Measurements from ENCODE around the gene BIRC6. TPM values are rescaled to one million over a fixed set of nuclear protein-coding genes. Genes with fewer than 3 reads are reported as not detected.
"Not testable (repeated sequence)": the region's sequence is repeated elsewhere in the genome, so short reads cannot be mapped to it uniquely, and the experiment has no call there.

BIRC6 gene
- total and polyA plus RNA-seq, 8 donors: 12.4 to 58.3 (median 46.7) TPM

GRCh38 chr2:32453242-32454062 is 96.6 kb downstream of the BIRC6 start:
- TF ChIP-seq CTCF (IDR thresholded peaks at IDR 0.05): no peak
- DNase-seq (no peak), FAIRE-seq (no peak), ATAC-seq (no peak)
- peaks cover 0 to 18% (median 0%) of the 10 kb centered on the region in 3 donors for H3K36me3 ChIP-seq
- H3K9me3 ChIP-seq: no peaks in the 10 kb centered on the region
- H3K27ac ChIP-seq: no peak overlapping the region
- 78 to 82% methylated on average over 3 of the region's 3 CpGs for WGBS, 2 donors
- H3K27me3 ChIP-seq: no peaks in the 10 kb centered on the region
- intact Hi-C loops (cut with DNase I): no loop called here
- H3K4me1 ChIP-seq: no peaks in the 10 kb centered on the region
- H3K4me3 ChIP-seq: no peak overlapping the region

GRCh38 chr2:32455816-32456215 is 99.0 kb downstream of the BIRC6 start:
- Histone ChIP-seq H3K4me3 (no peak overlapping the region), H3K27ac (no peak overlapping the region), H3K4me1 (no peaks in the 10 kb centered on the region), H3K27me3 (no peaks in the 10 kb centered on the region), H3K9me3 (no peaks in the 10 kb centered on the region), H3K36me3 (peaks cover 0 to 4% (median 0%) of the 10 kb centered on the region in 3 donors)
- ATAC-seq (no peak), DNase-seq (no peak), FAIRE-seq (no peak)
- 91 to 99% methylated on average over 3 of the region's 3 CpGs for WGBS, 2 donors
- intact Hi-C loops (cut with DNase I): no loop called here
- no peak for TF ChIP-seq CTCF (IDR thresholded peaks at IDR 0.05)

GRCh38 chr2:32456808-32457207 is 100.0 kb downstream of the BIRC6 start:
- intact Hi-C loops (cut with DNase I): no loop called here
- FAIRE-seq (no peak), ATAC-seq (no peak), DNase-seq (no peak)
- 69 to 76% methylated on average over 4 of the region's 4 CpGs for WGBS, 2 donors
- Histone ChIP-seq H3K9me3 (no peaks in the 10 kb centered on the region), H3K27ac (no peak overlapping the region), H3K4me3 (no peak overlapping the region), H3K27me3 (no peaks in the 10 kb centered on the region), H3K4me1 (no peaks in the 10 kb centered on the region), H3K36me3 (no peaks in the 10 kb centered on the region)
- TF ChIP-seq CTCF (IDR thresholded peaks at IDR 0.05): no peak

GRCh38 chr2:32457814-32458213 is 101.0 kb downstream of the BIRC6 start:
- FAIRE-seq: no peak
- Histone ChIP-seq H3K4me3 (no peak overlapping the region), H3K4me1 (no peaks in the 10 kb centered on the region), H3K27me3 (no peaks in the 10 kb centered on the region), H3K36me3 (peaks cover 0 to under 1% (median 0%) of the 10 kb centered on the region in 3 donors), H3K27ac (no peak overlapping the region), H3K9me3 (no peaks in the 10 kb centered on the region)
- intact Hi-C loops (cut with DNase I): no loop called here
- TF ChIP-seq CTCF (IDR thresholded peaks at IDR 0.05): no peak
- DNase-seq: no peak
- 91% methylated on average over 1 of the region's 1 CpG for WGBS, 2 donors
- ATAC-seq: no peak

GRCh38 chr2:32460861-32461260 is 104.0 kb downstream of the BIRC6 start:
- ATAC-seq; H3K27ac ChIP-seq; H3K4me1 ChIP-seq; intact Hi-C loops (cut with DNase I); FAIRE-seq; H3K4me3 ChIP-seq; H3K27me3 ChIP-seq; DNase-seq; H3K9me3 ChIP-seq: not testable (repeated sequence)
- peaks cover 0 to 23% (median 20%) of the 10 kb centered on the region in 3 donors for H3K36me3 ChIP-seq
- WGBS, 2 donors: 98 to 100% methylated on average over 2 of the region's 2 CpGs
